PC-3 (cell line): ENCODE data around the gene KRT86.
"Not testable (repeated sequence)": the region's sequence is repeated elsewhere in the genome, so short reads cannot be mapped to it uniquely, and the experiment has no call there.

ENCODE experiments used
- CTCF ChIP-seq: fragments of 300-600 bp; sonication (generic); conservative IDR thresholded peaks from 2 replicates; pipeline ENCODE4 v1.5.1; 2017; ENCODE audit warnings: antibody characterized with exemption, low read depth, mild to moderate bottlenecking, low read length
- EZH2 ChIP-seq: fragments of 300-600 bp; sonication (generic); IDR thresholded peaks from one replicate; pipeline ENCODE4 v1.6.1; 2017; ENCODE audit warnings: antibody characterized with exemption, mild to moderate bottlenecking, low read length; ENCODE audit not compliant: unreplicated experiment
- EZH2phosphoT487 ChIP-seq: fragments of 300-600 bp; sonication (generic); IDR thresholded peaks from 2 replicates; pipeline ENCODE4 v1.6.1; 2018; ENCODE audit warnings: mild to moderate bottlenecking, antibody characterized with exemption, low read length, borderline replicate concordance

DNA sequence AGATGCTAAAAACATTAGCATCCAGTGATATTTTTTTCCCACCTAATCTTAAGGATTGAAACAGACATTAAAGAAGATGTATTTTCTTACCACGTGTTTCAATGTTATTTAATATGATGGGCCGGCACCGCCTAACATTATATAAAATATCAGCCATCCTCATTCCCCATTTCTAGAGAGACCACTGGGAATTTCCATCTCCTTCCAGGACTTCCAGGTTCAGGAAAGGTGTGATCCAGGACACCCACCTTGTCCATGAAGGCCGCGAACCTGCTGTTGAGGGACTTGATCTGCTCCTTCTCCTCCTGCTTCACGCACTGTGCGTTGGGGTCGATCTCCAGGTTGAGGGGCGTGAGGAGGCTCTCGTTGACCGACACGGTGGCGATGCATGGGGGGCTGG lies 16.5 kb upstream of the KRT86 start:
- TF ChIP-seq CTCF, EZH2, EZH2phosphoT487: not testable (repeated sequence)
